Caco-2 (cell line): ENCODE data around the gene CFB. TPM values are rescaled to one million over a fixed set of nuclear protein-coding genes. Genes with fewer than 3 reads are reported as not detected.

Experiments used
- BruUV-seq: library from RNA; stranded (reverse); fragments of 400-500 nt; replicated peaks from 2 replicates; lab custom pipeline; 2021; lab: Mats Ljungman, UMichigan
- CTCF ChIA-PET: fragments of 300-600 bp; sonication (Branson Sonifier 250); formaldehyde crosslinking; loops from one replicate; lab custom pipeline; 2022; ENCODE audit warnings: antibody characterized with exemption; lab: Charles Lee
- POLR2A ChIA-PET: fragments of 300-600 bp; sonication (Branson Sonifier 250); formaldehyde crosslinking; loops from one replicate; lab custom pipeline; 2022; ENCODE audit warnings: antibody characterized with exemption; lab: Charles Lee
- DNase-seq, 2 experiments: peaks; one replicate each; pipeline versions ENCODE4 v3.0.0 to v3.0.0-alpha.2; 2020 to 2022
- H3K27me3 ChIP-seq: replicated peaks from 2 replicates; pipeline ENCODE4 v1.6.0; 2011; ENCODE audit warnings: low read length; ENCODE audit not compliant: control insufficient read depth, insufficient read depth
- H3K36me3 ChIP-seq: 2 replicates; pipeline ENCODE4 v1.5.1; 2011; ENCODE audit warnings: low read length; ENCODE audit not compliant: control insufficient read depth, insufficient read depth
- H3K4me1 ChIP-seq: fragments of 250-450 bp; sonication (Bioruptor Pico); 2 replicates; pipeline ENCODE4 v1.5.1; 2020; ENCODE audit warnings: mild to moderate bottlenecking
- H3K4me3 ChIP-seq: 2 replicates; pipeline ENCODE4 v1.5.1; 2011; ENCODE audit warnings: low read depth, mild to moderate bottlenecking, control low read depth, low read length
- H3K9me3 ChIP-seq: fragments of 250-450 bp; sonication (Bioruptor Pico); 2 replicates; pipeline ENCODE4 v1.5.1; 2020; ENCODE audit warnings: mild to moderate bottlenecking, moderate library complexity
- H3K27ac Mint-ChIP-seq: one replicate; pipeline ENCODE4 v1.8.0; 2022; ENCODE audit warnings: mixed read lengths; ENCODE audit not compliant: unreplicated experiment
- H3K27me3 Mint-ChIP-seq: one replicate; pipeline ENCODE4 v1.8.0; 2022; ENCODE audit warnings: mixed read lengths; ENCODE audit not compliant: insufficient read depth, unreplicated experiment
- H3K36me3 Mint-ChIP-seq: one replicate; pipeline ENCODE4 v1.8.0; 2022; ENCODE audit warnings: mild to moderate bottlenecking, mixed read lengths; ENCODE audit not compliant: insufficient read depth, unreplicated experiment
- H3K4me1 Mint-ChIP-seq: one replicate; pipeline ENCODE4 v1.8.0; 2022; ENCODE audit warnings: low read depth, mixed read lengths; ENCODE audit not compliant: unreplicated experiment
- H3K4me3 Mint-ChIP-seq: one replicate; pipeline ENCODE4 v1.8.0; 2022; ENCODE audit warnings: mild to moderate bottlenecking, moderate library complexity, mixed read lengths; ENCODE audit not compliant: unreplicated experiment
- H3K9me3 Mint-ChIP-seq: one replicate; pipeline ENCODE4 v1.8.0; 2022; ENCODE audit warnings: mixed read lengths; ENCODE audit not compliant: unreplicated experiment
- intact Hi-C: fragments of 100-400 bp; cut with micrococcal nuclease; formaldehyde crosslinking; loops from one replicate; pipeline ENCODE4 v1.10.0; 2022; ENCODE audit not compliant: unreplicated experiment
- total RNA-seq: library from RNA; stranded (reverse); gene quantifications from 2 replicates; pipeline ENCODE4 v1.2.3, GENCODE V29; 2022
- TF ChIP-seq, protein P1 (sequence below), 2 experiments: fragments of 200-600 bp in 1 of 2; IDR thresholded peaks; 1 replicate in 1 of 2; 2 replicates in 1 of 2; pipeline versions ENCODE4 v1.5.1 to v1.8.0; 2011 to 2022; ENCODE audit warnings: antibody characterized with exemption in 1 of 2, control low read depth in 1 of 2, inconsistent platforms in 1 of 2, low read depth in 1 of 2, low read length in 1 of 2, mild to moderate bottlenecking in 1 of 2, moderate library complexity in 1 of 2; ENCODE audit not compliant: insufficient read depth in 1 of 2, severe bottlenecking in 1 of 2, unreplicated experiment in 1 of 2

CFB gene
- total RNA-seq, 1 experiment from 2014 or later, result 32.1 TPM

- BruUV-seq, result no TSS peak
- Mint-ChIP-seq H3K27me3 (no peaks in the 10 kb centered on the region), H3K4me3 (peak overlapping the region; percentile 96), H3K27ac (peak overlapping the region; percentile 71), H3K9me3 (no peaks in the 10 kb centered on the region), H3K4me1 (peaks cover 9% of the 10 kb centered on the region), H3K36me3 (peaks cover 51% of the 10 kb centered on the region)
- Histone ChIP-seq H3K4me1 (peaks cover 9% of the 10 kb centered on the region), H3K9me3 (no peaks in the 10 kb centered on the region), H3K4me3 (peak overlapping the region; percentile 97), H3K27me3 (no peaks in the 10 kb centered on the region), H3K36me3 (no peaks in the 10 kb centered on the region; the same call in none of the 2 replicates)
- CTCF ChIA-PET, result interaction anchor here (1.0 to 3.2 kb wide), 3 partner anchors 10 to 55 kb away, joined by 4 to 24 read pairs (median 11); no protein-coding TSS in a partner anchor
- POLR2A ChIA-PET, result interaction anchor here (0.6 to 2.0 kb wide), 9 partner anchors 8 to 83 kb away, joined by 3 to 19 read pairs (median 4); partner anchors contain the start of genes CFB, HSPA1A, HSPA1L and NEU1
- intact Hi-C loops, result loop anchor here (1.0 kb wide), 1 partner anchor 34 kb away; no protein-coding TSS in a partner anchor
- TF ChIP-seq, protein P1, sequence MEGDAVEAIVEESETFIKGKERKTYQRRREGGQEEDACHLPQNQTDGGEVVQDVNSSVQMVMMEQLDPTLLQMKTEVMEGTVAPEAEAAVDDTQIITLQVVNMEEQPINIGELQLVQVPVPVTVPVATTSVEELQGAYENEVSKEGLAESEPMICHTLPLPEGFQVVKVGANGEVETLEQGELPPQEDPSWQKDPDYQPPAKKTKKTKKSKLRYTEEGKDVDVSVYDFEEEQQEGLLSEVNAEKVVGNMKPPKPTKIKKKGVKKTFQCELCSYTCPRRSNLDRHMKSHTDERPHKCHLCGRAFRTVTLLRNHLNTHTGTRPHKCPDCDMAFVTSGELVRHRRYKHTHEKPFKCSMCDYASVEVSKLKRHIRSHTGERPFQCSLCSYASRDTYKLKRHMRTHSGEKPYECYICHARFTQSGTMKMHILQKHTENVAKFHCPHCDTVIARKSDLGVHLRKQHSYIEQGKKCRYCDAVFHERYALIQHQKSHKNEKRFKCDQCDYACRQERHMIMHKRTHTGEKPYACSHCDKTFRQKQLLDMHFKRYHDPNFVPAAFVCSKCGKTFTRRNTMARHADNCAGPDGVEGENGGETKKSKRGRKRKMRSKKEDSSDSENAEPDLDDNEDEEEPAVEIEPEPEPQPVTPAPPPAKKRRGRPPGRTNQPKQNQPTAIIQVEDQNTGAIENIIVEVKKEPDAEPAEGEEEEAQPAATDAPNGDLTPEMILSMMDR (IDR thresholded peaks at IDR 0.05; ENCODE audit: insufficient read depth in 1 of 2, low read depth in 1 of 2, low read length in 1 of 2, severe bottlenecking in 1 of 2, unreplicated experiment in 1 of 2), result no peak
- no peak for DNase-seq
Observed at GRCh38 chr6:31896856-31897611, 48.9 kb upstream of the CFB start.

DNA sequence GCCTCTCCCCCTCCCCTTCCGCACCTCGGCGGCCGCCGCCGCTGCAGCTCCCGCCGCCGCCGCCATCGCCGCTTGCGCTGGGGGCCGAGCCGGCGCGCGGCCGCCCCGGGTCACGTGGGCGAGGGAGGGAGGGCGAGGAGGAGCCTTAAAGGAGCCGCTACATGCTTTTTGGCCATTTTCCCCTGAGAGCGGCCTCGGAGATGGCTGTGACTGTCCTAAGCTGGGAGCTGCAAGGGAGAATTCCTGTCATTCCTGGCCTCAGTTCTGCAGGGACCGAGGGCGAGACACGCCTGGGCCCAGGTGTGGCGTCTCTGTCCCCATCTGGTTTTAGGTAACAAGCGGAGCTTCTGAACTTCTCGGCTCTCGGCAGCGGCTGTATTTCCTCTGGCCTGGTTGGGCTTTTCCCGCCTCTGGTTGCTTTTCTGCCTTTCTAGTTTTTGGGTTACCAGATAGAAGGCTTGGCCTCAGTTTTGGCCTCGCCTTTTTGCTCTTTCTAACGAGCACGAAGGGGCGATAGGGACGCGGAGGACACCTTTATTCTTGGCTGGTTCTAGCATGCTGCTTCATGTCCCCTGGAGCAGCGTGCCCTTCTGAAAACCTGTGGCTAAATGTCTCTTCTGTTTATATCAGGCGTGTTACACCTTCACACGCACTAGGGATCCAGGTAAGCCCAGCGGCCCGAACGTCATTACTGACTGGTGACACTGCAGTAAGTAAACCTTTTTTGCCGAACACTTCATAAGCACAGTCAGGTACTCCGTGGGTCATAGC is 48.1 kb upstream of the CFB start, which contains the start of gene EHMT2:
Gene EHMT2, minus strand, starts transcription at position 87 of the 771 bp plus-strand sequence. Its CDS starts 21 bp downstream, at position 66.
- TF ChIP-seq, protein P1 (IDR thresholded peaks at IDR 0.05; ENCODE audit: insufficient read depth in 1 of 2, low read depth in 1 of 2, low read length in 1 of 2, severe bottlenecking in 1 of 2, unreplicated experiment in 1 of 2), result no peak
- no peaks in the 10 kb centered on the region for H3K9me3 ChIP-seq
- peak within 1 kb of the TSS; percentile 97 for H3K4me3 ChIP-seq
- intact Hi-C loops, result loop anchor here (1.0 kb wide), 2 partner anchors 34 to 55 kb away; no protein-coding TSS in a partner anchor
- POLR2A ChIA-PET, result interaction anchor here (0.6 to 2.0 kb wide), 14 partner anchors 8 to 401 kb away, joined by 3 to 19 read pairs (median 4); partner anchors contain the start of genes CFB, DXO, HSPA1A and HSPA1L
- Mint-ChIP-seq H3K4me3 (peak within 1 kb of the TSS; percentile 96), H3K4me1 (peaks cover 15% of the 10 kb centered on the region), H3K36me3 (peaks cover 51% of the 10 kb centered on the region), H3K9me3 (no peaks in the 10 kb centered on the region), H3K27me3 (no peaks in the 10 kb centered on the region), H3K27ac (peak within 1 kb of the TSS; percentile 91)
- peak; percentile 84 to 90 for DNase-seq
- CTCF ChIA-PET, result interaction anchor here (0.6 to 3.2 kb wide), 7 partner anchors 11 to 157 kb away, joined by 3 to 24 read pairs (median 4); partner anchors contain the start of gene DXO
- BruUV-seq, result TSS peak; percentile 89
- no peaks in the 10 kb centered on the region for H3K27me3 ChIP-seq
- no peaks in the 10 kb centered on the region; the same call in none of the 2 replicates for H3K36me3 ChIP-seq
- H3K4me1 ChIP-seq, result peaks cover 12% of the 10 kb centered on the region
